Stimulated activated CD4-positive, alpha-beta T cell treated with anti-CD3 and anti-CD28 coated beads, Interleukin-2, amount 100 ng/mL, for 48 hours (primary cell): Measurements from ENCODE around the gene NSG1.
"Not testable (repeated sequence)": the region's sequence is repeated elsewhere in the genome, so short reads cannot be mapped to it uniquely, and the experiment has no call there.

Experiments
- DNase-seq, 2 donors: peaks; one replicate each; pipeline ENCODE4 v3.0.0-alpha.2; 2020

Gene NSG1

DNA sequence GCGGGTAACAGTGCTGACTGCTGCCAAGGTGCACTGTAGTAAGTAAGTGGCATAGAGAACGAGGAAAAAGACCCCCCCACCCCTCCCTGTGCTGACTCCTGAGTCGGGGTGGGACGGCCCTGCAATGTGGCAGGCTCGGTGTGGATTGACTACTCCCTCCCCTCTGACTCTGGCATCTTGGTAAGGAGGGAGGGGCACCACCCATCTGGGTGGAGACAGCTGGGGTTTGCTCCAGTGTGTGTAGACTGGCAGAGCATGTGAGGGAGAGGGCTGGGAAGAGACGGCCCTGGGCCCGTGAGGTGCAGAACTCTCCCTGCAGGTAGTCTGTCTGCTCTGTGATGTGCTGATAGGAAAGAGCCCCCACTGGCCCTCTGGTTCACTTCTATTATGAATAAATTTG is 31.0 kb downstream of the NSG1 start:
- DNase-seq, result no peak

DNA sequence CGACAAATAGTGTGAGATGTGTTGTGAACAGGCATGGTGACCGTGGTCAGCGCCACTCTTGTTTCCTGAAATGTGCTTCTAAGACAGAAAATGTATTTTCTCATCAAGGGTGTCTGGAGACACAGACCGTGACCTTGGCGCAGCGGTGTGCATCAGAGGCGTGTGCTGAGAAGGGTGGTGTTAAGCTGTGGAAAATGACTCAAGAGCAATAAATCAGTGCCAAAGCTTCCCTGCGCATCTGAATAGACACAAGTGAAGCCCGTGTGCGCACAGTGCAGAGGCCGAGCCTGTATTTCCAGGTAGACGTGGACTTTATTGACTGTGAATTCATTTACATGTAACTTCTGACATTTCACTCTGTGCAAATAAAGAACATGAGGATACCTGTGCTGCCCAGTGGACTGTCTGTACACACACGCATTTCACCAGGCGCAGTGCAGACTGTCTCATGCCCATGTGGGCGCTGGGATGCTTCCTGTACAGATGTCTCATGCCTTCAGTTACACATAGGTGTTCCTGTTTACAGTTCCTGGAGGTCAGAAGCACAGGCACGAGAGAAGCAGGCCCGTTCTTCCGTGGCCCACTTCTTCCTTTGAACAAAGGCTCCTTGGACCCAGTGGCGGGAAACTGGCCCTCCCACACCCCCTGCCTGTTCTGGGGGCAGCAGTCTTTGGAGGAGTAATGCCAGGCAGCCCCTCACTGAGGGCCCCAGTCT is 31.9 kb downstream of the NSG1 start:
- DNase-seq, result no peak

DNA sequence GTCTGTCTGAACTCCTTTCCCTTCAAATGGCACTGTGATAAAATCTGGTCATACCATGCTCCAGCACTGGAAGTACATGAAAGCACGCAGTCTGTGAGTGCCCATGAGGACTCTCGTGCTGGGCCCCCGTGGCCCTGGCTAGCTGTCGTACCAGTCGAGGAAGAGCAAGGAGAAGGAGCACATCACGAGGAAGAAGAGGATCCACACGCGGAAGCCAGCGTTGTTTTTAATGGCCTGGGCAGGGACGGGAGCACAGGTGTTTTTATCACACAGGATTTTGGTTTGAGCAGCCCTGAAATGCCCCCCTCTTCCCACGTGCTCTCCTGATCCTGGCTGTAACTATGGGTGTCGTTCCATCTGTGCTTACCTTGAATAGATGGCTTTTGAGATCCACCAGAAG is 33.0 kb downstream of the NSG1 start:
- DNase-seq, result no peak

DNA sequence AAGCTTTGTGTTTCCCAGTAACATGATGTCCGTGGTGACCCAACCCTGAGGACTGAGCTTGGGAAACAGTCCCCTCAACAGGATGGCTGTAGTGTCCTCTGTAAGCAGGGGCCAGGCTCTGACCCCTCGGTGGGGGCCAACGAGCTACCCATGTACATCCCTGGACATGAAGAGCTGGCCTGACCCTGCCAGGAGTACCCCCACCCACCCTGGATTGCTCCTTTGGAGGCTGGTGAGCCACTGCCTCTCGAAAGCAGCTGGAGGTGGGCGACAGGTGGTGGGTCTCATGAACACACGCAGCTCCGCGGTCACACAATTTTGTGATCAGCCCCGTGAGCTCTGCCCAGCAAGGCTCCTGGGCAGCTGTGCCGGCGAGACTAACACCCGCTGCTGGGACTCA is 33.5 kb downstream of the NSG1 start:
- DNase-seq, result no peak

DNA sequence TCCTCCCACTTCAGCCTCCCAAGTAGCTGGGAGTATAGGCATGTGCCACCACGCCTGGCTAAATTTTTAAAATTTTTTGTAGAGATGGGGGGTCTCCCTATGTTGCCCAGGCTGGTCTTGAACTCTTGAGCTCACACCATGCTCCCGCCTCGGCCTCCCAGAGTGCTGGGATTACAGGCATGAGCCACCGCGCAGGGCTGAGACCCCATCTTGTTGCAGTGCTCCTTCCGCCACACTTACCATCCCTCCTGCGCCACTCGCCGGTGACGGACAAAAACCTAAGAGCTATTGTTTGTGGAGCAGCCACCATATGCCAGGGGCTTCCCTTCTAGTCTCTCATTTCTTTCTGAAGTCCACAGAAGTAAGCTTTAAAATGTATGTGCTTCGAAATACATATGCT is 34.5 kb downstream of the NSG1 start:
- no peak for DNase-seq

DNA sequence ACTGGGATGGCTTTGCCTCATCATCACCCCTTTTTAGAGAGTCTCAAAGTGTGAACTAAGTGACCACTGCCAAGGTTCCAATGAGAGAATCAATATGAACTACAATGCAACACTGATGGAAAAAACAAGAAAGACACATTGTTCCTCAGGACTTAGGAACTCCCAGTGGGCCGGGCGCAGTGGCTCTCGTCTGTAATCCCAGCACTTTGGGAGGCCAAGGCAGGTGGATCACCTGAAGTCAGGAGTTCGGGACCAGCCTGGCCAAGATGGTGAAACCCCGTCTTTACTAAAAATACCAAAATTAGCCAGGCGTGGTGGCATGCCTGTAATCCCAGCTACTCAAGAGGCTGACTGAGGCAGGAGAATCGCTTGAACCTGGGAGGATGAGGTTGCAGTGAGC is 35.2 kb downstream of the NSG1 start:
- not testable (repeated sequence) for DNase-seq

DNA sequence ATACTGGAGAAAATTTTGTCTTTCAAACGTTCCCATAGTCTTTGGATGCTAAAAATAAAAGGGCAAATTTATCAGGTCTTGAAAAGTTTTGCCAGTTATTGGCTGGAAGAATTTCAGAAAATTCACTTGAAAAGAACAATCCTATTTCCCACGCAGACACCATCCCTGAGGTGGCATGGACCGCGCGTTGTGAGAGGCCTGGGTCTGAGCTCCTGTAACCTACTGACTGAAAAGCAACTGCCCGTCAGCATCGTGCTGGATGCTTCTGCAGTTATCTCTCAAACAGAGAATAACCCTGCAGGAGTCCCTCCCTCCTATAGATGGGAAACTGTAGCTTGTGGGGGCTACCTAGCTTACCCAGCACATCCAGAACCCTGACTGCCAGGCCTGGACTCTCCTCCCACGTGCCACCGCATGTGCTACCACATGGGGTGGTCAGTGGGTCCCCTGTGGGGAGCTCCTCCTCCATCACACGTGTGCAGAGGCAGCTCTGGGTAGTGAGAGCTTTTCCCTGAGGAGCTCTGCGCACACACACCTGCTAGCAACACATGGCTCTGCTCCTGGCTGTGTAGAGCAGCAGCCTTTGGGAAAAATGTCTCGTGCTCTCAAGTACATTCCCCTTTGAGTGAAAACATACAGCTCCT is 36.1 kb downstream of the NSG1 start:
- DNase-seq, result no peak

DNA sequence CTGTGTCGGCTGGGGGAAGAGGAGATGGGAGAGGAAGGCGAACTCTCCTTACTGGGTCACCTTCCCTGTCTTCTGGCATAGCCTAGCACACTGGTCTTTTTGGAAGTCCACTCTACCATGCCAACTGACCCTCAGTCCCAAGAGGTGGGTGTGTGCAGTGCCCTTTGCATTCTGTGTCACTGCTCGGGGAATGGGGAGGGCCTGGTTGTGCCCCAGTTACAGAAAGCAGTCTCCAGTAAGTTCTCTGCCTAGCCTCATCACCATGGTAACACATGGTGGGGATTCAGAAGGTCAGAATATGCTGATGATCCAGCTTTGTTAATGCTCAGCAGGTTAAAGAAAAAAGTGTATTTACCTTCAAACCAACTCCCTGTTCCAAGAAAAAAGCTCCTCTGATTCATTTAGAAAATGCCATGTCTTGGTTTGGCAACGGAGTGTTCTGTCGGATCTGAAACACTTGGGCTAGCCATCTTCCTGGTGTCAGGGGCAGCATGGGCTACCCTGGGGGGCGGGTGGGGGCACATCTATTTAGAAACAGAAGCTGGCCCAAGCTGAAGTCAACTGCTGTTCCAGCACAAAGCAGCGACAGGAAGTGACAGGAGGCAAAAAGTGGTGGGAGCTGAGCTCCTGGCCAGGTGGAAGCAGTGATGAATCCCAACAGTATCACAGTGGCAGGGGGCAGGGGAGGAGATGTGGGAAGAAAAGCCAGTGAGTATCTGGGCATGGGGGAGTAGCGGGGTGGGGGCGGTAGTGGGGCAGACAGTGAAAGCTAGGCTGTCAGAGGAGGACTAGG is 37.0 kb downstream of the NSG1 start:
- DNase-seq, result no peak

DNA sequence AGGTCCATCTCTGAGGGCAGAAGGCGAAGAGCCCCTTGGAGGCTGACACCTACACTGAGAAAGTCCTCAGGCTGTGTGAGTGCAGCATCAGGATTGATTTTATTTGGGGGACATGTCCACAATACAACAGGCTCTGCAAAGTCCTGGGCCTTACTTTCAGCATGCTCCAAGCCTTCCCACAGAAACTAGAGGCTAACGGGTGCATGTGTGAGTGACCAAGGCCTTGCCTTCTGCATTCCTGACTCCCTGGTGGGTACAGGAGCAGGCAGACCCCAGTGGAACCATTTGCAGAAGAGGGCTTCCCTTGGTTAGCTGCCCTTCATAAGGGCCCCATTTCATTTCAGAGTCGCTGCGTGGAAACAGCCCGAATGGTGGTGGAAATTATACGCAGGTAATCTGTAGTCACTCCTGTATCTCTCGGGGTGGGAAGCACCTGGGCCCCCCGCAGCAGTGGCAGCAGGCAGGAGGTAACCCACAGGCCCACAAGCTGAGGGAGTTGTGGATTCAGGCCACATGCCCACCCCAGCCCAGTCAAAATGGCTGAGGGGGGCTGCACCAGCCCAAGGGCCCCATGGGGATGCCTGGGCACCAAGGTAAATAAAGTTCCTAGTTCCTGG is 37.7 kb downstream of the NSG1 start:
- no peak for DNase-seq

DNA sequence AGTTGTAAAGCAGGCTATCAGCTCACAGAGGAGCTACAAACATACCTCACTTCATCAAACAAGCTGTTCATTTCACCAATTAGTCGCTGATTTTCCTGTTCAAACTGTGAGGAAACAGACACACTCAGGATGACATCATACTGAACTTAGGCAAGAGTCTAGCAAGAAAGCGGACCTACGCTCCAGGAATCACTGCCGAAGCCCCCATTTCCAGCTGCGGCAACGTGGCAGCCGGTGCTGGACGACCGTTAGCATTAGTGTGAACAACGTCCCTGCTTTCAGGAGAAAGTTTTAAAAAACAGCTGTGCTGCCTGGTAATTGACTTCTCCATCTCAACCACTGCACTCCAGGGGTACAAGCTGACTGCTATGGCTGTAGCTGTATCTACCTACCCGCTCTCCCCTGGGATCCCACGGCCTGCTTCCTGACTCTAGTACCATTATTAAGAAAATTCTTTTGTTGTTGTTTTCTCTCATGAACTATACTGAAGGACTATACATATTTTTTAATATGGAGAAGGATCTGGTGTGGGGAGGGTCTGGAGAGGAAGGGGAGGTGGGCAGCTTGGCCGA is 38.3 kb downstream of the NSG1 start:
- DNase-seq, result no peak

DNA sequence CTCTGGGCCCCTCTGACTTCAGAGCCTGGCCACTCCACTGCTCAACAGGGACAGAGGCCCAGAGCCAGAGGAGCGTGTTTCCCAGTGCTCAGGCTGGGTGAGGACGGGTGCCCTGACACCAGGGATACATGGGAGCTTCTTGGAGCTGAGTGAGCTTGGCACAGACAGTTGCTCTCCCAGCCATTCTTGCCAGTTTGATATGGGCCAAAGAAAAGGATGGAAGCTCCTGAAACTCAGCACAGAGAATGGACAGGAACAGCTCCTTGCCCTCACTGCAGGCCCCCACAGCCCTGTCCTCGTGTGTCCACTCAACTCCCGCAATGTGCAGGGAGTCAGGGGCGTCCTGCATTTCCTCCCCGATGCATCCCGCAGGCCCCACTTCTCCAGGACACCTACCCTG is 38.8 kb downstream of the NSG1 start:
- no peak for DNase-seq

DNA sequence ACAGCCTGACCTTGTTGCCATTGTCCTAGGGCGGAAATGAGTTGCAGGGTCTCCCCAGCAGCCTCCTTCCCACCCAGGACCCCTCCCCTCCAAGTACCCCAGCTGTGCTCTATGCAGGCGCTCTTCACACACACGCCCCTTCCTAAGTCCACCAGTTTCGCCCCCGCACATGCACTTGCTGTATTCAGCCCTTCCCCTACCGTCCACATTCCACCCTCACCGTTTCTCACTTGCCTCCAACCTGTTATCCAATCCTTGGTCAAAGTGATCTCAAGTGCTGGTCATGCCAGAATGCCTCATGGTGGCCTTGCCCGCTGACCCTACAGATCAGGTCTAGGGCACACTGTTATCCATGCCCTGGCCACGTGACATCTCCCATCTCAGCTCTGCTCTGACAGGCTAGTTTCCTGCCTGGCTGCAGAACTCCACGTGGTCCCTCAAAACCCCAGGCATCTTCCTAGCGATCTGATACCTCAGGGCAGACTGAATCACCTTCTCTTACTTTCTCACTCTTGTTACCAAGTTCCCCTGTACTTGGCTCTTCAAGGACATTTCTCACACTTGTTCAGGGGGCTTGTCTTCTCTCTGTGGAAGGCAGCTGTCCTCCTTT is 39.7 kb downstream of the NSG1 start:
- no peak for DNase-seq

DNA sequence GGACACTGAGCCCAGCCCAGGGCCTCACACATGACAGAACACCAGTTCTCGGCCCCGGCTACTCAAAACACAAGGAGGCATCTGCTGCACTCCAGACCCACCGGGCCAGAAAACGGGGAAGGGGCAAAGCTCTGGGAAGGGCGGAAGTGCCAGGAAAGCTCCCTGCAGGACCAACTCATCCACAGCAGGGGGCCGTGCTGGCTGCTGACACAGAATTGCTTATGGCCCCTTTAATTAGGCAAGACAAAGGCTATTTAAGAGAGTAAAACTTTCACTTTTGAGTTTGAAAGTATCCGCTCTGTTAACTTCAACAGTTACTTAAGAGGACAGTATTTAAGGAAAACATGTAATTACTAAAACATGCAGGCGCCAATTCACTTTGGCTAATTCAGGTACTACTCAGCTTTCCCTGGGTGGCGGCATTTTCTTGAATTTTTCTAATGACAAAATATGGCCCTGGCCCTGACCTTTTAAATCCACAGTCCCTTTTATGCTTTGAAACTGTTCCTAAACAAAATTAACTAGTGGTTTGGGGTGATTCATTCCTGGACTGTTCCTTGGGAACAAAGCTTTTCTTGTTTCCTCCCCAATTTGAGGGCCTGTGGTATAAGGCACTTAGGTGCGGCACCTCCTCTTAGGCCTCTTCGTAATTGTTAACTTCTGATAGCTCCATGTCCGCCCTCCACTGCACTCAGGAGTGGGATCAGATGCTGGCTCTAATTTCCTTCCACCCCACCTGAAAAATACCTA is 40.4 kb downstream of the NSG1 start:
- no peak for DNase-seq

DNA sequence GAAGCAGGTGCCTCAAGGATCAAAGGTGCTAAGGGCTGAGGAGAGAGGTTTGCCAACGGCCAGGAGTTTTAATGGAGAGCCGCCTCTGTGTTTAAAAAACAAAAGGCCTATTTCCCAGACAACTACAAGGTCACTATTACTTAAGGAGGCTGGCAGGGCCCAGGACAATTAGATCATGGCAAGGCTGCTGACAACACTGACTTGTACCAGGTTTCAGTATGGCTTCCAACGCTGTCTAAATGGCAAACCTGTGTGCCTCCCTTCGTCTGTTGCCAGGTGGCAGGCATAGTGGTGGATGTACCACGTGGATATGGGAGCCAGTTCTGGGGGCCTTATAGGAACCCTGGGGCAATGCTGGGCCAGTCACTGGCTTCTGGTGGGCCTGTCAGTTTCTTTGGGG is 41.0 kb downstream of the NSG1 start:
- no peak for DNase-seq

DNA sequence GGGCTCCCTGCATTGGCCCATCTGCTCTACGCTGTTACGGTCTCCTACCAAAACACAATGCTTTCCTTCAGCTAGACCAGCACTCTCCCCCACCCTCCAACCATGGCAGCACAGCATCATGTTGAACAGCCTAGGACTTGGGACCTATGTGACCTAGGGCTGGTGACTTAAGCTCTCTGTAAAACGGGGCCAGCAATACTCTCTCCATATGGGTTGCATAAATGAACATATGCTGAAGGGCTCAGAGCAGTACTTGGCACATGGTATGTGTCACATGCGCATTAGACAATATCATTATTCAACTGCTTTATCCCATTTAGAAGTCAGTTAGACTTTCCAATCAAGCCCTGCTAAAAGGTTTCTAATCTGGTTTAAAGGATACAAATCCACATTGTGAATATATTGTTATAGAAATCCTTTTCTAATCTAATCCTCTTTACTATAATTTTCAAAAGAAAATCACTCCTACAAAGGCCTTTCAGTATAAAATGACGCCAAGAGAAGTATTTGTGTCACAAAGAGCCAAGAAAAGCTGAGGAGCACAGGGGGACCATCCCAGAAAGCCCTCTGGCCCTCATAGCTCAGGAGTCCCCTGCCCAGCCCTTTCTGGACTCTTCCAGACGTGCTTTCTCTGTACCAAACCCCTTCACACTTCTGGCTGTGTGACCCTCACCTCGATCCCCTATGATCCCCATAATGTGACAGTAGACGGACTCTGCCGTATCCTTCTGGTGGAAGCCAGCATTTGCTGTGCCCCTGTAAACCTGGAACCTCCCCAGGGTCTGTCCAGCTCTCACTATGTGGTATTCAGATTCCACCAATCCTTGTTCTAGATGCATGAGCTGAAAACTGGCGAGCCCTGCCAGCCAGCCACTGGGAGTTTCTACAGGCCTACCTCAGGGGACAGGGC is 42.3 kb downstream of the NSG1 start:
- DNase-seq, result no peak

DNA sequence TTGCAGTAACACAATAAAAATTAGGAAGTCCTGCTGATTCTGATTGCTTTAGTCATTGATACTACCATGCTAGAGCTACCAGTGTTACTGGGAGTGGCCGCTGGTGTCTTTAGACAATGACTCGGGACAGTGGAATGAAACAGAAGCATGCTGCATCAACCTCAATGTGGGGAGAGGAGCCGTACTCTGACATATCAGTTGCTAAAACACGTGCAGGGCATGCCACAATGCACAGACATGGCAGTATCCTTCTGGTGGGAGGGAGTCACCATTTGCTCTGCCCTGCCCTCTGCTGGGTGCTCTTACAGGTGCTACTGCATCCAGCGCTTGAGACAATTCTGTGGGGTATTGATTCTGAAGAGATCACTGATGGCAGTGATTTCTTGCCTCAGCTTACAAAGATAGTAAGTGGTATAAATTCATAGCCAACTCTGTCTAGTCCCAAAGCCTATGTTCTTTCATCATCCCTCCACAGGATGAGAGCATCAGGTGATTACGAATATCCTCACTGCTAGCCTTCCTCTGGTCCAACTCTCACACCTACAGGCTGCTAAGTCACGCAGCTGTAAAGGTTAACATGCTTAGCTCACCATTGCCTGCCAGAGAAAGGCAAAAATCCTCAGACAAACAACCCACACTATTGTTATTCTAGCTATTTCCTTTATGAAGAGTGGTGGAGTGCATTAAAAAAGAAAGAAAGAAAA is 43.7 kb downstream of the NSG1 start:
- peak; percentile 35 to 36 for DNase-seq

DNA sequence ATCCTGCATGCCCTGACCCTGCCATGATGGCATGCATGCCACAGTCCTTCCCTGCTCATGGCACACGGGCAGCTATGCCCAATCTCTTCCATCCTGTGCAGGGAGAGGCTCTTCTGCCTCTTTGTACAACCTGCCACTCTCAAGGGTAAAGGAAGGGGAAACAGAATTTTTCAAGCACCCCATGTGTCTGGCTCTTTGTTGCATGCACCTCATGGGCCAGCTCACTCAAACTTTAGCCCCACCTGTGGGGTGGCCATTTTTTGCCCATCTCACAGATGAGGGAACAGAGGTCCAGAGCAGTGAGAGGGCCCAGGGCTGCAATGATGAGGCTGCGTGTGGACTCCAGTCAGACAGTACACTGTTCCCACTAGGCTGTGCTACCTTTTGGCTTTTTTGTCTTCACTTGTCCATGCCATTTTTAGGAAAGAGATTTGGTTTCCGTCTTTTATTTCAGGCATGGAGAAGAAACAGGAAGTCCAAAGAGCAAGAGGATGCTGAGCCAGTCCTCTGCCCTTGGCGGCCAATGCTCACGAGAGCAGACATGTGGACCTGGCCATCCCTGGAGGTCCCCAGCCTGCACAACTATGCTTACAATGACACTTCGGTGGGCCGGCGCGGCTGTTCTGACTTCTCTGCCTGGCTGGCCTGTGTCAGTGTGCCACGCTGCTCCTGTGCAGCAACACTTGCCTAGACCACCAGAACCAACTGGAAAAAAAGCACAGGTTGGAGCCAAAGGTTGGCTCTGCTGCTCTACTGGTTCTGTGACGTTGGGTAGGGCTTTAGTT is 45.6 kb downstream of the NSG1 start:
- no peak for DNase-seq

DNA sequence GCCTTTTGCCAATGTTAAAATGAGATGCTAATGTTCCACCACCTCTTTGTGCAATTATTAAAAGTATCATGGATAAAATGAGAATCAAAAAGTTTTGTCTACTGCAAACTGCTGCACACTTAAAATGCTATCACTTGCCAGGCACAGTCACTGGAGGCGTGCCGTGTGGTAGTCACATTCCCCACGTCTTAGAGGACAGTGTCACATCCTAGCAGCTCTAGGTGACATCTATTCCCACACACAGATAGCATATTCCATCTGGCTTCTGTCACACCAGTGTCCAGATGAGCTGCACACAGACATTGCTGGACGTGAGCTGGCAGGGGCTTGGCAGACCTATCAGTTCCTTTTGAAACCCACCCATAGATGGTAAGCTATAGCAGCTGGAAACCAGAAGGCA is 47.0 kb downstream of the NSG1 start:
- DNase-seq, result no peak

DNA sequence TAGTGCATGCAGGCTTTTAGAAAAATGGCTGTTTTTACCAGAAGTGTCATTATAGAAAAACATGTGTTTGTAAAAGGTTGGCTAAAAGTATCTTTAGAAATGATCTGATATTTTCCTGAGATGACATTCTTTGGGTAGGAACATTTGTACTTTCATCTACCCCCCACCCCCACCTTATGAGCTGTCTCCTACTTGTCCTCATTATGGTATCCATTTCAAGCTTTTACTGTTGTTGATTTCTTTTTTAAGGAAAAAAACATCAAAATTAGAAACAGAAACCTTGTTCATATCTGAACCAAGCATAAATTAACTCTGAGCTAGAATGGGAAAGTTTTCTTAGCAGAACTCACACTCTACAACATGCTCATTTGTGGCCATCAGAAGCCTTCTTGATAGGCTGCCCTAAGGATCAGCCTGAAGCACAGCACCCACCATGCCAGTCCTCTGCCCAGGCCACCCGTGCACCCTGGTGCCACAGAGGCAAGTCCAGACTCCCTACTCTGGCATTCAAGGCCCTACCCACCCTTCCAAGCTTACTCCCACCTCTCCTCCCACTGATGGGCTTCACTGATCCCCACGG is 49.4 kb downstream of the NSG1 start:
- no peak for DNase-seq
